Subcutaneous abdominal adipose tissue (tissue), 5 donors: ENCODE results near the gene NT5C3A.
"Not testable (repeated sequence)": the region's sequence is repeated elsewhere in the genome, so short reads cannot be mapped to it uniquely, and the experiment has no call there.

Experiments used
- H3K27ac ChIP-seq: one replicate; pipeline ENCODE4 v1.7.0; 2013; ENCODE audit warnings: low read depth, mild to moderate bottlenecking, inconsistent platforms, low read length, moderate library complexity
- H3K27me3 ChIP-seq, 5 donors: one replicate each; pipeline ENCODE4 v1.7.0; 2013; ENCODE audit warnings: low read length in 5 of 5, inconsistent platforms in 1 of 5; ENCODE audit not compliant: control insufficient read depth in 5 of 5, insufficient read depth in 4 of 5
- H3K36me3 ChIP-seq, 5 donors: one replicate each; pipeline ENCODE4 v1.7.0; 2013; ENCODE audit warnings: low read length in 5 of 5; ENCODE audit not compliant: control insufficient read depth in 5 of 5, insufficient read depth in 5 of 5
- H3K4me1 ChIP-seq, 5 donors: one replicate each; pipeline ENCODE4 v1.7.0; 2013; ENCODE audit warnings: low read length in 5 of 5, mild to moderate bottlenecking in 3 of 5, moderate library complexity in 1 of 5; ENCODE audit not compliant: control insufficient read depth in 5 of 5, insufficient read depth in 5 of 5
- H3K4me3 ChIP-seq, 5 donors: one replicate each; pipeline ENCODE4 v1.7.0; 2013; ENCODE audit warnings: low read length in 5 of 5, low read depth in 1 of 5
- H3K9ac ChIP-seq, 5 donors: one replicate each; pipeline ENCODE4 v1.7.0; 2013; ENCODE audit warnings: low read length in 5 of 5, mild to moderate bottlenecking in 4 of 5, moderate library complexity in 3 of 5
- H3K9me3 ChIP-seq, 5 donors: one replicate each; pipeline ENCODE4 v1.7.0; 2013; ENCODE audit warnings: low read length in 5 of 5; ENCODE audit not compliant: control insufficient read depth in 5 of 5
- donor health status: healthy.
- donor health status: healthy.
- donor health status: healthy.
- donor health status: healthy.
- donor health status: healthy.

The NT5C3A gene

DNA sequence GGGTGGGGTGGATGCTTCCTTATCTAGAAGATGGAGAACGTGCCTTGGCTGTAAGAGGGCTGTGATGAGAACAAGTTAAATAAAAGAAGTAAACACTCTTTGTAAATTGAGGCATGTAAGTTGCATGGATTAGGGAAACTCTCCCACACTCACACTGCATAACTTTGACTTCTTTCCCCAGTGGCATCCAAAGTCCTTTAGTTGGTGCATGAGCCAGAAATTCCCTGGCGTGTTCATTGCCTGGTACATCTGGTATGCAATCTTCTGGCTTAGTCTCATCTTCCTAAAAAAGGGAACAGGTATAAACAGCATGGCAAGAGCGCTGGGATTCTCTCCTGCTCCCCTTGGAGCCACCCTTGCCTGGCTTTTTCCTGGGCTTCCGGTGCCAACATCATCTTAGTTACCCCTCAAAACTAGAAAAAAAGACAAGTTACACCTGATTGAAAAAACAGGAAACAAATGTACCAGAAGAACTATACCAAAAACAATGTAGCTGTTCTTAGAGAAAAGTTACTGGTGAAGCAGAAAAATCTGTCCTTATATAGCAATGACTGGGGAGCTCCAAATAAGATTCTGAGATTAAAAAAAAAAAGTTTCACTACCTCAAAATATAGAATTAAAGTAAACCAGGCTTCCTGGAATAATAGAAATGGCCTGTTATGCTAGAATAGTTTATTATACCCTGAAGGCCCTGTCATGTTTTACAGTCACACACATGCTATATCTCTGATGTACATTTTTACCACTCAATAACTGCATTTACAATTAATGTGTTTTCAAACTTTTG is 36.8 kb upstream of the NT5C3A start:
- Histone ChIP-seq H3K4me3 (no peak overlapping the region), H3K4me1 (peaks cover 0 to 17% (median 4%) of the 10 kb centered on the region in 5 donors), H3K36me3 (peaks cover 17 to 66% (median 57%) of the 10 kb centered on the region in 5 donors), H3K27me3 (no peaks in the 10 kb centered on the region), H3K9ac (no peak overlapping the region), H3K27ac (no peak overlapping the region), H3K9me3 (no peaks in the 10 kb centered on the region)

- H3K4me3 ChIP-seq, H3K27me3 ChIP-seq, H3K9ac ChIP-seq, H3K27ac ChIP-seq, H3K9me3 ChIP-seq, H3K4me1 ChIP-seq: not testable (repeated sequence)
- H3K36me3 ChIP-seq: peaks cover 22 to 60% (median 54%) of the 10 kb centered on the region in 5 donors
Measured at GRCh38 chr7:33094745-33095275, 32.2 kb upstream of the NT5C3A start.

DNA sequence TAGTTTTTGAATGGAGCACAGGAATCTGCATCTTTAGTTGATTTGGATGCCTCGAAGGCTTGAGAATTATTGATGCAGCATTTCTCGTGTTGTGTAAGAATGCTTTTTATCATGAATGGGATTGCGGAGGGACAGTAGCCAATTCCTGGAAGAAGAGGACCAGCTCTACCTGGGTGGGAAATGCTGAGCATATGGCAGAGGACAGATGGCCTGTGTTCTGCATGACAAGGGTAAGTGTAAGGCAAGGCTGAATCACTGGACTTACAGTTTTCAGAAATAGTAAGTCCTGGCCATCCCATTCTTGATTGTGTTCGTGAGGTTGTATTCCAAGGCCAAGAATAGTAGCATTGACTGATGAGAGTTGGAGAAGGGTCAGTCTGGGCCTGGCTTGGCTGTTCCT is 30.7 kb upstream of the NT5C3A start:
- Histone ChIP-seq H3K27ac (no peak overlapping the region), H3K4me1 (no peaks in the 10 kb centered on the region), H3K36me3 (peaks cover 22 to 48% (median 44%) of the 10 kb centered on the region in 5 donors)

GRCh38 chr7:33091641-33092191 is 29.1 kb upstream of the NT5C3A start:
- Histone ChIP-seq H3K27ac (no peak overlapping the region), H3K4me1 (peaks cover 0 to 5% (median 0%) of the 10 kb centered on the region in 5 donors), H3K27me3 (no peaks in the 10 kb centered on the region), H3K4me3 (no peak overlapping the region), H3K9ac (no peak overlapping the region), H3K9me3 (no peaks in the 10 kb centered on the region), H3K36me3 (peaks cover 16 to 39% (median 36%) of the 10 kb centered on the region in 5 donors)

More for the DNA sequence above, 30.7 kb upstream of the NT5C3A start:
- Histone ChIP-seq H3K27me3 (no peaks in the 10 kb centered on the region), H3K9ac (no peak overlapping the region), H3K4me3 (no peak overlapping the region), H3K9me3 (no peaks in the 10 kb centered on the region)

- Histone ChIP-seq H3K4me1 (peaks cover 0 to 5% (median 0%) of the 10 kb centered on the region in 5 donors), H3K9me3 (no peaks in the 10 kb centered on the region), H3K9ac (no peak overlapping the region)
Measured at GRCh38 chr7:33091111-33091531, 28.5 kb upstream of the NT5C3A start.

GRCh38 chr7:33089142-33089541 is 26.6 kb upstream of the NT5C3A start:
- H3K27me3 ChIP-seq: no peaks in the 10 kb centered on the region
- no peak overlapping the region for H3K4me3 ChIP-seq
- H3K4me1 ChIP-seq: peaks cover 0 to 5% (median 0%) of the 10 kb centered on the region in 5 donors
- no peaks in the 10 kb centered on the region for H3K9me3 ChIP-seq
- no peak overlapping the region for H3K27ac ChIP-seq
- H3K36me3 ChIP-seq: peaks cover 3 to 16% (median 13%) of the 10 kb centered on the region in 5 donors
- no peak overlapping the region for H3K9ac ChIP-seq

More at GRCh38 chr7:33091111-33091531, 28.5 kb upstream of the NT5C3A start:
- Histone ChIP-seq H3K27me3 (no peaks in the 10 kb centered on the region), H3K27ac (no peak overlapping the region), H3K4me3 (no peak overlapping the region), H3K36me3 (peaks cover 12 to 33% (median 30%) of the 10 kb centered on the region in 5 donors)

DNA sequence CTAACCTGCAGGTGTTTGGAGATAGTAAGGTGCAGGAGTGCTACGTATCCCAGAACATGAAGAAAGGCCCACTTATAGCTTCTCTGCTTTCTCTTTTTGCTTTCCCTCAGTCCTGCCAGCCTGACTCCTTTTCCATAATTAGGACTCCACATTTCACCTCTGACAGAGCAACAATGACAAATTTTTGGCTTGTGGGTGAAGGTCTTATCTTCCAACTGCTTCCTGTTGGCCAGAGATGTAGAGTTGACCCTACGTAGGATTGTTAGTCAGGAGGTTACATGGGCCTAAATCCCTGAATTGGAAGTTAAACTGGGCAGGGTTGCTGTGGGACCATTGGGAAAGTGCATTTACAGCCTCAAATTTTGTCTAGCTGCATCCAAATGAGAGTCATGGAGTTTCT is 25.3 kb upstream of the NT5C3A start:
- H3K27ac ChIP-seq: no peak overlapping the region
- peaks cover 0 to 5% (median 0%) of the 10 kb centered on the region in 5 donors for H3K4me1 ChIP-seq
- H3K36me3 ChIP-seq: peaks cover 0 to 3% (median under 1%) of the 10 kb centered on the region in 5 donors
- no peaks in the 10 kb centered on the region for H3K27me3 ChIP-seq
- H3K4me3 ChIP-seq: no peak overlapping the region
- no peaks in the 10 kb centered on the region for H3K9me3 ChIP-seq
- H3K9ac ChIP-seq: no peak overlapping the region

DNA sequence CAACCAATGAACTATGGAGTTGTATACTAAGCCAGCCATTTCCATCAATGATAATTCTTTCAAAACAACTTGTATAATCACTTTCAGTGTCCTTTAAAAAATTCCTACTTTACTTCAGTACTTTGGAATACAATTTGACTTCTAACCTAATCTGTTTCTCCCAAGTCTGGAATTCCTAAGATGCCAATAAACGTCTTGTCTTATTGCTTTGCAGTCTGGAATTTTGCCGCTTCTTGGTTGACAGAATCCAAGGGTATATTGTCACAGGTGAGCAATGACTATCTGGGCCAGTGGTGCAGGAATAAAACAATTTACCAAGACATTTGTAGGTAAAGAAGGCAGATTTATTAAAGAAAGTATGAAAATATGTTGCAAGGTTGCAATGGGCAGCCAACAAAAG is 24.8 kb upstream of the NT5C3A start:
- Histone ChIP-seq H3K4me3 (no peak overlapping the region), H3K9ac (no peak overlapping the region), H3K27me3 (no peaks in the 10 kb centered on the region), H3K27ac (no peak overlapping the region), H3K36me3 (no peaks in the 10 kb centered on the region), H3K4me1 (peaks cover 0 to 5% (median 0%) of the 10 kb centered on the region in 5 donors), H3K9me3 (no peaks in the 10 kb centered on the region)

DNA sequence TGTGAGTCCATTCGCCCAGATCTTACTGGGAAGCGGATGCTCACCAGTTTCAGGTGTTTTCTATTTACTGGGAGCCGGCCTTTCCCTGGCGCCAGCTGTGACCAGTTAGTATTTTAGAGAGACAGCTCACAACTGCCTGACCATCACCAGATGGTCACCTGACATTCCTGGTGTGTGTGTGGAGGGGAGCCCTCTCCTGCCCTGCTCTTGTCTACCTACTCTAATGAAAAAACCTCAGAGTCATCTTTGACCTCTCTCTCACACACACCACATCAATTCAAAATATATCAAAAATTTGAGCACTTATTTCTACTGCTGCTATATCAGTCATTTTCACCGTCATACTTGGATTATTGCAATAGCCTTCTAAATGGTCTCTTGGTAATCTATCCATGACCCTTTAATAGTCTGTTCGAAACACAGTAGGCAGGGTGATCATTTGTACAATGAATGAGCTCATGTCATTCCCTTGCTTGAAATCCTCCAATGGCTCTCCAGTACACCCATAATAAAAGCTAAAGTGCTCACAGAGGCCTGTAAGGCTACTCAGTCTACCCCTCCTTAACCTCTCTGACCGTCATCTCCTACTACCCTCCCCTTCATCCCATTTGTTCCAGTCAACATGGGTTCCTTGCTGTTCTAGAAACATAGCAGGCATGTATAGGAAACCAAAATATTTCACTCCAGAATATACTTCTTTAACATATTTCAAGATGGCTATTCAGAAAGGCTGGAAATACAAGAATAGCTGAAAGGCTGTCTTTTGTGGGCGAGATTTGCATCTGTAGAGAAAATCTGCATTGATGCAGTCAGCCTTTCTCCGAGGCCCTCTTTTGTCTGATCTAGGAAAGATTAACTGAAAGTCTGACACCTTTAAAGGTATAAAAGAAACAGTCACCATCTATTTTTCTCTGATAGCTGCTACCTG is 17.5 kb upstream of the NT5C3A start:
- H3K9ac ChIP-seq: no peak overlapping the region
- no peaks in the 10 kb centered on the region for H3K36me3 ChIP-seq
- H3K27ac ChIP-seq: no peak overlapping the region
- H3K9me3 ChIP-seq: no peaks in the 10 kb centered on the region
- peaks cover 0 to 8% (median 0%) of the 10 kb centered on the region in 5 donors for H3K27me3 ChIP-seq
- no peaks in the 10 kb centered on the region for H3K4me1 ChIP-seq
- no peak overlapping the region for H3K4me3 ChIP-seq
